Measurements from ENCODE around the gene TENM3.

DNA sequence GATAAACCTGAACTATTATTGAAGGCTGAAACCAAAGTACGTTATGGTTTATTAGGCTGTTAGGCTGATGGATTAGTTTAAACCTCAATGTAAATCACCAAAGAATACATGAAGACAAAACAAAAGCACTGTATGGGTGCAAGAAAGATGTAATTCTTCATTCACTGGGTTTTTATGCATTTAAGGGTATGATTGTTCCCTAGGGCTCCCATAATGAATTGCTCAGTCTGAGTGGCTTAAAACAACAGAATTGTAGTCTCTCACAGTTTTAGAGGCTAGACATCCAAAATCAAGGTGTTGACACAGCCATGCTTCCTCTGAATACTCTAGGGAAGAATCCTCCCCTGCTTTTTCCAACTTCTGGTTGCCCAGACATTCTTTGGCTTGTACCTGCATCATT is 222.8 kb downstream of the TENM3 start:
- TF ChIP-seq, protein P1, sequence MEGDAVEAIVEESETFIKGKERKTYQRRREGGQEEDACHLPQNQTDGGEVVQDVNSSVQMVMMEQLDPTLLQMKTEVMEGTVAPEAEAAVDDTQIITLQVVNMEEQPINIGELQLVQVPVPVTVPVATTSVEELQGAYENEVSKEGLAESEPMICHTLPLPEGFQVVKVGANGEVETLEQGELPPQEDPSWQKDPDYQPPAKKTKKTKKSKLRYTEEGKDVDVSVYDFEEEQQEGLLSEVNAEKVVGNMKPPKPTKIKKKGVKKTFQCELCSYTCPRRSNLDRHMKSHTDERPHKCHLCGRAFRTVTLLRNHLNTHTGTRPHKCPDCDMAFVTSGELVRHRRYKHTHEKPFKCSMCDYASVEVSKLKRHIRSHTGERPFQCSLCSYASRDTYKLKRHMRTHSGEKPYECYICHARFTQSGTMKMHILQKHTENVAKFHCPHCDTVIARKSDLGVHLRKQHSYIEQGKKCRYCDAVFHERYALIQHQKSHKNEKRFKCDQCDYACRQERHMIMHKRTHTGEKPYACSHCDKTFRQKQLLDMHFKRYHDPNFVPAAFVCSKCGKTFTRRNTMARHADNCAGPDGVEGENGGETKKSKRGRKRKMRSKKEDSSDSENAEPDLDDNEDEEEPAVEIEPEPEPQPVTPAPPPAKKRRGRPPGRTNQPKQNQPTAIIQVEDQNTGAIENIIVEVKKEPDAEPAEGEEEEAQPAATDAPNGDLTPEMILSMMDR (IDR thresholded peaks at IDR 0.05; ENCODE audit: insufficient read depth, low read length, poor library complexity, severe bottlenecking) = no peak
- TF ChIP-seq EZH2phosphoT487 (conservative IDR thresholded peaks at IDR 0.05; ENCODE audit: low read length) = no peak
